H1 (cell line): ENCODE data around the gene TTI1. TPM values are rescaled to one million over a fixed set of nuclear protein-coding genes. Genes with fewer than 3 reads are reported as not detected.

Source experiments
- CTBP2 ChIP-seq: IDR thresholded peaks from 2 replicates; pipeline ENCODE4 v1.7.0; 2011; ENCODE audit warnings: borderline replicate concordance, mild to moderate bottlenecking, moderate library complexity, mixed read lengths, low read length; ENCODE audit not compliant: insufficient read depth, insufficient read length
- EP300 ChIP-seq, 2 experiments: IDR thresholded peaks; 1 replicate in 1 of 2; 2 replicates in 1 of 2; pipeline ENCODE4 v1.6.1; 2011 to 2012; ENCODE audit warnings: low read depth in 2 of 2, low read length in 2 of 2, mild to moderate bottlenecking in 2 of 2, borderline replicate concordance in 1 of 2, inconsistent platforms in 1 of 2, moderate library complexity in 1 of 2
- JUND ChIP-seq: IDR thresholded peaks from 2 replicates; pipeline ENCODE4 v1.6.1; 2011; ENCODE audit warnings: mild to moderate bottlenecking, improper control_type of control experiment, low read length
- POLR2A ChIP-seq, 2 experiments: IDR thresholded peaks; 1 replicate in 1 of 2; 2 replicates in 1 of 2; pipeline ENCODE4 v1.6.1; 2011; ENCODE audit warnings: low read depth in 2 of 2, low read length in 2 of 2, mild to moderate bottlenecking in 2 of 2; ENCODE audit errors: control extremely low read depth in 1 of 2
- SP1 ChIP-seq: IDR thresholded peaks from 2 replicates; pipeline ENCODE4 v1.6.1; 2011; ENCODE audit warnings: low read depth, low read length
- polyA plus RNA-seq, 7 experiments: library from polyadenylated mRNA; depleted of rRNA in 3 of 7; stranded (reverse) in 5 of 7; unstranded in 2 of 7; fragments of >200 nt in 5 of 7; fragments of 200-250 nt in 2 of 7; gene quantifications; 1 replicate in 5 of 7; 2 replicates in 1 of 7; 4 replicates in 1 of 7; pipeline versions ENCODE4 v1.2.1 to v1.2.3, GENCODE V29; 2011 to 2013; ENCODE audit warnings: missing spikeins in 2 of 7, mixed read lengths in 2 of 7
- total RNA-seq: library from RNA; stranded (reverse); fragmentation: NEBNext Ultra II Directional; extraction: Animal tissue kit (Norgen Biotek cat#: 25700); gene quantifications from 2 replicates; pipeline ENCODE4 v1.2.1, GENCODE V29; 2021

Gene TTI1
- total and polyA plus RNA-seq, 2 of the 8 experiments (the other 6 are each of a cell fraction or from before 2014, with no cell fraction given): 34.1 to 47.0 TPM

DNA sequence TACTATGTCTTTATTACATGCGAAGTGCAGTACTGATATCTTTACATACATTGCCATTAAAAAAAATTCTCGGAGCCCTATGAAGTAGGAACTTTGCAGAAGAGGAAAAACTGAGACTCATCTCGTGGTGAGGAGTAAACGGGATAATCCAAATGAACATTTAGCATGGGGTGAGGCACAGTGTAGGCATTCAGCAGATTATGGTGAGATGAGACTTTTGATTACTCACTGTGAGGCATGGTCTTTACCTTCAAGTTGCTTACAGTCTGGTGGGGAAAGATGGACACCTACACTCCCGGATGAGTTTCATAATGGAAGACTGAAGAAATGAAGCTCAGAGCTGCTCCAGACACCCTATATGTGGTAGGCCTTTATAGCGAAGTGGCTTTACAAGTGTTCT, 1.7 kb upstream of the TTI1 start (continued):
- no peak for TF ChIP-seq CTBP2
- TF ChIP-seq POLR2A (IDR thresholded peaks at IDR 0.05; ENCODE audit: control extremely low read depth in 1 of 2, low read depth in 2 of 2, low read length in 2 of 2): no peak
- no peak for TF ChIP-seq EP300 (IDR thresholded peaks at IDR 0.05; ENCODE audit: borderline replicate concordance in 1 of 2, low read depth in 2 of 2, low read length in 2 of 2)
- no peak for TF ChIP-seq SP1
- no peak for TF ChIP-seq JUND
